Measurements from ENCODE around the gene LASP1. TPM values are rescaled to one million over a fixed set of nuclear protein-coding genes. Genes with fewer than 3 reads are reported as not detected.

The LASP1 gene
- total RNA-seq, 1 experiment from 2014 or later, result 106 TPM

DNA sequence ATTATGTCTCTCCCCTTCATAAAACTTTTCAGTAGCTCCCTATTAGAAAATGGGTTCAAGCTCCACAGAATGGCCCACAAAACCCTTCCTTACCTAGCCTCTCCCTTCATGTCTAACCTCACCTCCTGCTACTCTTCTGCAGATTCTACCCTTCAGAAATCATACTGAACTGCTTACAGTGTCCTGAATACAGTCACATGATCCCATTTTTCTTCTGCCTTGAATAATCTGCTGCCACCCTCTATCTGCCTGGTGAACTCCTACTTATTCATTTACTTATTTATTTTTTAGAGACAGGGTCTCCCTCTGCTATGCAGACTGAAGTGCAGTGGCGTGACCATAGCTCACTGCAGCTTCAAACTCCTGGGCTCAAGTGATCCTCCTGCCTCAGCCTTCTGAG lies 70.5 kb downstream of the LASP1 start:
- Histone ChIP-seq H3K79me2 (ENCODE audit: low read length) (no peaks in the 10 kb centered on the region), H3K4me1 (ENCODE audit: insufficient read depth, low read length) (no peaks in the 10 kb centered on the region), H3K9me2 (replicated peaks; ENCODE audit: low read length) (no peaks in the 10 kb centered on the region), H3K27me3 (ENCODE audit: low read length) (no peaks in the 10 kb centered on the region), H2AFZ (ENCODE audit: low read length) (no peak overlapping the region), H3K4me2 (ENCODE audit: low read length) (no peak overlapping the region), H3K27ac (ENCODE audit: low read length) (no peak overlapping the region), H3K9me3 (ENCODE audit: low read length) (no peaks in the 10 kb centered on the region), H3F3A (ENCODE audit: low read length, unreplicated experiment) (no peaks in the 10 kb centered on the region), H3K9ac (ENCODE audit: low read length) (no peak overlapping the region), H3K36me3 (ENCODE audit: low read depth, low read length) (no peaks in the 10 kb centered on the region), H4K20me1 (ENCODE audit: low read length) (no peaks in the 10 kb centered on the region), H3K4me3 (ENCODE audit: low read length) (no peak overlapping the region)
- no TSS peak for BruUV-seq (replicated peaks)
- TF ChIP-seq, protein P1, sequence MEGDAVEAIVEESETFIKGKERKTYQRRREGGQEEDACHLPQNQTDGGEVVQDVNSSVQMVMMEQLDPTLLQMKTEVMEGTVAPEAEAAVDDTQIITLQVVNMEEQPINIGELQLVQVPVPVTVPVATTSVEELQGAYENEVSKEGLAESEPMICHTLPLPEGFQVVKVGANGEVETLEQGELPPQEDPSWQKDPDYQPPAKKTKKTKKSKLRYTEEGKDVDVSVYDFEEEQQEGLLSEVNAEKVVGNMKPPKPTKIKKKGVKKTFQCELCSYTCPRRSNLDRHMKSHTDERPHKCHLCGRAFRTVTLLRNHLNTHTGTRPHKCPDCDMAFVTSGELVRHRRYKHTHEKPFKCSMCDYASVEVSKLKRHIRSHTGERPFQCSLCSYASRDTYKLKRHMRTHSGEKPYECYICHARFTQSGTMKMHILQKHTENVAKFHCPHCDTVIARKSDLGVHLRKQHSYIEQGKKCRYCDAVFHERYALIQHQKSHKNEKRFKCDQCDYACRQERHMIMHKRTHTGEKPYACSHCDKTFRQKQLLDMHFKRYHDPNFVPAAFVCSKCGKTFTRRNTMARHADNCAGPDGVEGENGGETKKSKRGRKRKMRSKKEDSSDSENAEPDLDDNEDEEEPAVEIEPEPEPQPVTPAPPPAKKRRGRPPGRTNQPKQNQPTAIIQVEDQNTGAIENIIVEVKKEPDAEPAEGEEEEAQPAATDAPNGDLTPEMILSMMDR (conservative IDR thresholded peaks at IDR 0.05; ENCODE audit: low read depth, low read length), result no peak
- TF ChIP-seq EZH2 (IDR thresholded peaks at IDR 0.05; ENCODE audit: low read length, unreplicated experiment), result no peak
- no peak for TF ChIP-seq EZH2phosphoT487 (IDR thresholded peaks at IDR 0.05; ENCODE audit: borderline replicate concordance, low read length)
- DNase-seq, result no peak
- no peak for ATAC-seq
- ChIA-PET POLR2A (ENCODE audit: unreplicated experiment) (no interaction called here), CTCF (no interaction called here)
- intact Hi-C loops (cut with micrococcal nuclease), result no loop called here

DNA sequence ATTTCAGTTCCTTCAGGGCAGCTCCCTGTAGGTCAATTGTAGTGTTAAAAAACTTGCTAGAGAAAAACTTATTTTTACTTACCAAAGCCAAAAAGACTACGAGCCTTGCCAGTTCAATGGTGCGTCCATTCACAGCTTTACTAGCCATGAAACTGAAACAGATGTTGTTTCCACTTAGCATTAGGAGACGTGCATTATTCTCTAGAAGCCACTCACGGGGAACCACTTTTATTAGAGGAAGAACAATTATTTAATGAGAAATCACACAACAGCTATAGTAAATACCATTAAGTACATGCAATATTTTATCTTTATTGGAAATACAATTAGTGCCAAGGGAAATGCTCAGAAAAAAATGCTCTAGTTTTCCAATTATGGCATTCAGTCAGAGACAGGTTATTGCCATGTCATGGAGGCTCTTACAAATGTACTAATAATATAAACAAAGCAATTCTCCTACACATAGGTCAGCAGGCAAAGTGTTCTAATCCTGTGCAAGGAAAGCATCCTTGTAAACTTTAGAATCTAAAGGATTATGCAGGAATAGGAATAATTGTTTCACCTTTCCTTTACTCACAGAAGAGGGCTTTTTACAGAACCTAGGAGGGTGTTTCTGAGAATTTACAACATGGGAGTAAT lies 73.0 kb downstream of the LASP1 start:
- ChIA-PET POLR2A (ENCODE audit: unreplicated experiment) (no interaction called here), CTCF (no interaction called here)
- DNase-seq, result no peak
- no peak overlapping the region for H3K4me3 ChIP-seq (ENCODE audit: low read length)
- ATAC-seq, result no peak
- no peaks in the 10 kb centered on the region for H3F3A ChIP-seq (ENCODE audit: low read length, unreplicated experiment)
- TF ChIP-seq, protein P1 (conservative IDR thresholded peaks at IDR 0.05; ENCODE audit: low read depth, low read length), result no peak
- TF ChIP-seq EZH2 (IDR thresholded peaks at IDR 0.05; ENCODE audit: low read length, unreplicated experiment) (no peak), EZH2phosphoT487 (IDR thresholded peaks at IDR 0.05; ENCODE audit: borderline replicate concordance, low read length) (no peak)
- no peaks in the 10 kb centered on the region for H3K4me1 ChIP-seq (ENCODE audit: insufficient read depth, low read length)
- no peaks in the 10 kb centered on the region for H3K9me2 ChIP-seq (replicated peaks; ENCODE audit: low read length)
- intact Hi-C loops (cut with micrococcal nuclease), result no loop called here
- no peaks in the 10 kb centered on the region for H3K36me3 ChIP-seq (ENCODE audit: low read depth, low read length)
- no peaks in the 10 kb centered on the region for H3K9me3 ChIP-seq (ENCODE audit: low read length)
- no peak overlapping the region for H3K27ac ChIP-seq (ENCODE audit: low read length)
- H3K79me2 ChIP-seq (ENCODE audit: low read length), result no peaks in the 10 kb centered on the region
- H3K9ac ChIP-seq (ENCODE audit: low read length), result no peak overlapping the region
- H3K27me3 ChIP-seq (ENCODE audit: low read length), result no peaks in the 10 kb centered on the region
- H4K20me1 ChIP-seq (ENCODE audit: low read length), result no peaks in the 10 kb centered on the region
- H2AFZ ChIP-seq (ENCODE audit: low read length), result no peak overlapping the region
- BruUV-seq (replicated peaks), result no TSS peak
- no peak overlapping the region for H3K4me2 ChIP-seq (ENCODE audit: low read length)

DNA sequence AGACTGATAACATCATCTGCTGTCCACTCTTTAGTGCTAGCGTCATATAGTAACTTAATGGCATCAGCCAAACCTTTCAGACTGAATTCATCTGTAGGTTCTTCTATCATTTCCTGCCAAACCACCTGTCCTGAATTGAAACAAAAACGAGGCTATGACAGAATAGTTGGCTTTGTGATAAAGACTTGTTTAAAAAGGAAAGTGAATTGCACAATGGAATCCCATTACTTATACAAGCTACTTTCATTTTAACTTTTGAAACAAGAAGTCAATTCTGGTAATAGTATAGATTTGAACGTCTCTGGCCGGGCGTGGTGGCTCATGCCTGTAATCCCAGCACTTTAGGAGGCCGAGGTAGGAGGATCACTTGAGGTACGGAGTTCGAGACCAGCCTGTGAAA lies 73.7 kb downstream of the LASP1 start:
- DNase-seq (no peak), ATAC-seq (no peak)
- BruUV-seq (replicated peaks), result no TSS peak
- no peak overlapping the region for H3K4me3 ChIP-seq (ENCODE audit: low read length)
- ChIA-PET POLR2A (ENCODE audit: unreplicated experiment) (no interaction called here), CTCF (no interaction called here)
- no peak overlapping the region for H2AFZ ChIP-seq (ENCODE audit: low read length)
- no peak overlapping the region for H3K9ac ChIP-seq (ENCODE audit: low read length)
- H3K9me2 ChIP-seq (replicated peaks; ENCODE audit: low read length), result no peaks in the 10 kb centered on the region
- no peaks in the 10 kb centered on the region for H3K27me3 ChIP-seq (ENCODE audit: low read length)
- no peaks in the 10 kb centered on the region for H3F3A ChIP-seq (ENCODE audit: low read length, unreplicated experiment)
- intact Hi-C loops (cut with micrococcal nuclease), result no loop called here
- H3K27ac ChIP-seq (ENCODE audit: low read length), result no peak overlapping the region
- H3K79me2 ChIP-seq (ENCODE audit: low read length), result no peaks in the 10 kb centered on the region
- H3K4me2 ChIP-seq (ENCODE audit: low read length), result no peak overlapping the region
- TF ChIP-seq EZH2phosphoT487 (IDR thresholded peaks at IDR 0.05; ENCODE audit: borderline replicate concordance, low read length) (no peak), EZH2 (IDR thresholded peaks at IDR 0.05; ENCODE audit: low read length, unreplicated experiment) (no peak)
- TF ChIP-seq, protein P1 (conservative IDR thresholded peaks at IDR 0.05; ENCODE audit: low read depth, low read length), result no peak
- no peaks in the 10 kb centered on the region for H3K36me3 ChIP-seq (ENCODE audit: low read depth, low read length)
- H3K4me1 ChIP-seq (ENCODE audit: insufficient read depth, low read length), result no peaks in the 10 kb centered on the region
- H4K20me1 ChIP-seq (ENCODE audit: low read length), result no peaks in the 10 kb centered on the region
- H3K9me3 ChIP-seq (ENCODE audit: low read length), result no peaks in the 10 kb centered on the region
